Measurements from ENCODE around the gene TINAGL1. TPM values are rescaled to one million over a fixed set of nuclear protein-coding genes. Genes with fewer than 3 reads are reported as not detected.

TINAGL1 gene
- total RNA-seq, 1 experiment from 2014 or later, result 57.9 TPM

DNA sequence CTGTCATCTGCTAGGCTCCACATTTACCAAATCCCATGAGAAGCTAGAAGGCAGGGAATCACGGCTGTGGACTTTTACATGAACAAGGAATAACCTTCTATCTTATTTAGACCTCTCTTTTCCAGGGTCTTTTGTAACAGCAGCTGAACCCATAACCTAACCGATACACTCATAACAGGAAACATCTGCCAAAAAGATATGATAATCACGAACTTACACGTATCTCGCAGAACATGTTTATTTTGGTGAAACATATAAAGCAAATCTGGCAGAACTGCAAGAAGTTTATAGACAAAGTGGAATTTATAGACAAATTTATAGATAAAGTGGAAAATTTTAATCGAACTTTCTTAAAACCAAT lies 20.4 kb downstream of the TINAGL1 start:
- Histone ChIP-seq H3K4me2 (ENCODE audit: low read length) (no peak overlapping the region), H3K27ac (ENCODE audit: low read depth, low read length) (no peak overlapping the region), H3K79me2 (ENCODE audit: insufficient read depth, low read length) (no peaks in the 10 kb centered on the region), H4K20me1 (ENCODE audit: insufficient read depth) (no peaks in the 10 kb centered on the region), H3K36me3 (ENCODE audit: control insufficient read depth in 1 of 2, insufficient read depth in 2 of 2, low read length in 2 of 2) (no peaks in the 10 kb centered on the region), H3K4me1 (ENCODE audit: control insufficient read depth in 1 of 2, insufficient read depth in 2 of 2, low read length in 2 of 2) (peaks cover 11 to 15% of the 10 kb centered on the region in 2 experiments), H3K9ac (ENCODE audit: low read length) (no peak overlapping the region), H2AFZ (ENCODE audit: low read depth, low read length, poor library complexity, severe bottlenecking) (no peak overlapping the region), H3K4me3 (replicated peaks in 1 of 2; ENCODE audit: low read depth in 1 of 2, low read length in 2 of 2) (no peak overlapping the region), H3K27me3 (ENCODE audit: insufficient read depth, low read length) (no peaks in the 10 kb centered on the region), H3K9me2 (ENCODE audit: insufficient read depth) (no peaks in the 10 kb centered on the region), H3K9me3 (ENCODE audit: control insufficient read depth in 1 of 2, insufficient read depth in 1 of 2, low read depth in 1 of 2, low read length in 2 of 2) (no peaks in the 10 kb centered on the region)
- intact Hi-C loops (cut with micrococcal nuclease), result no loop called here
- DNase-seq (ENCODE audit: low read depth, low spot score) (no peak), ATAC-seq (no peak)
- ChIA-PET CTCF (interaction anchor here (1.2 to 1.4 kb wide), 2 partner anchors 9 to 48 kb away, joined by 3 to 4 read pairs; no protein-coding TSS in a partner anchor), POLR2A (no interaction called here), RAD21 (ENCODE audit: low non-redundant PET in 1 of 2, low total read pairs in 2 of 2, uncharacterized antibody in 2 of 2, unreplicated experiment in 2 of 2) (no interaction called here)
- TF ChIP-seq TCF7L2 (IDR thresholded peaks at IDR 0.05; ENCODE audit: borderline replicate concordance, extremely low read depth, insufficient read depth, insufficient read length) (no peak), ZFX (IDR thresholded peaks at IDR 0.05) (no peak), ELF1 (IDR thresholded peaks at IDR 0.05; ENCODE audit: borderline replicate concordance, low read depth) (no peak), EZH2phosphoT487 (IDR thresholded peaks at IDR 0.05; ENCODE audit: borderline replicate concordance) (no peak), RAD21 (IDR thresholded peaks at IDR 0.05; ENCODE audit: low read depth) (no peak), SP1 (IDR thresholded peaks at IDR 0.05; ENCODE audit: low read depth) (no peak), CBX3 (IDR thresholded peaks at IDR 0.05; ENCODE audit: low read depth) (no peak), EZH2 (IDR thresholded peaks at IDR 0.05) (no peak), CEBPB (IDR thresholded peaks at IDR 0.05; ENCODE audit: low read depth) (no peak), EGR1 (IDR thresholded peaks at IDR 0.05; ENCODE audit: low read depth) (no peak), POLR2AphosphoS5 (IDR thresholded peaks at IDR 0.05; ENCODE audit: low read depth, low read length) (no peak), ZNF274 (IDR thresholded peaks at IDR 0.05; ENCODE audit: low read depth, low read length) (no peak)
- TF ChIP-seq, protein P1, sequence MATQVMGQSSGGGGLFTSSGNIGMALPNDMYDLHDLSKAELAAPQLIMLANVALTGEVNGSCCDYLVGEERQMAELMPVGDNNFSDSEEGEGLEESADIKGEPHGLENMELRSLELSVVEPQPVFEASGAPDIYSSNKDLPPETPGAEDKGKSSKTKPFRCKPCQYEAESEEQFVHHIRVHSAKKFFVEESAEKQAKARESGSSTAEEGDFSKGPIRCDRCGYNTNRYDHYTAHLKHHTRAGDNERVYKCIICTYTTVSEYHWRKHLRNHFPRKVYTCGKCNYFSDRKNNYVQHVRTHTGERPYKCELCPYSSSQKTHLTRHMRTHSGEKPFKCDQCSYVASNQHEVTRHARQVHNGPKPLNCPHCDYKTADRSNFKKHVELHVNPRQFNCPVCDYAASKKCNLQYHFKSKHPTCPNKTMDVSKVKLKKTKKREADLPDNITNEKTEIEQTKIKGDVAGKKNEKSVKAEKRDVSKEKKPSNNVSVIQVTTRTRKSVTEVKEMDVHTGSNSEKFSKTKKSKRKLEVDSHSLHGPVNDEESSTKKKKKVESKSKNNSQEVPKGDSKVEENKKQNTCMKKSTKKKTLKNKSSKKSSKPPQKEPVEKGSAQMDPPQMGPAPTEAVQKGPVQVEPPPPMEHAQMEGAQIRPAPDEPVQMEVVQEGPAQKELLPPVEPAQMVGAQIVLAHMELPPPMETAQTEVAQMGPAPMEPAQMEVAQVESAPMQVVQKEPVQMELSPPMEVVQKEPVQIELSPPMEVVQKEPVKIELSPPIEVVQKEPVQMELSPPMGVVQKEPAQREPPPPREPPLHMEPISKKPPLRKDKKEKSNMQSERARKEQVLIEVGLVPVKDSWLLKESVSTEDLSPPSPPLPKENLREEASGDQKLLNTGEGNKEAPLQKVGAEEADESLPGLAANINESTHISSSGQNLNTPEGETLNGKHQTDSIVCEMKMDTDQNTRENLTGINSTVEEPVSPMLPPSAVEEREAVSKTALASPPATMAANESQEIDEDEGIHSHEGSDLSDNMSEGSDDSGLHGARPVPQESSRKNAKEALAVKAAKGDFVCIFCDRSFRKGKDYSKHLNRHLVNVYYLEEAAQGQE (IDR thresholded peaks at IDR 0.05; ENCODE audit: low read depth), result no peak
- TF ChIP-seq, protein P2, sequence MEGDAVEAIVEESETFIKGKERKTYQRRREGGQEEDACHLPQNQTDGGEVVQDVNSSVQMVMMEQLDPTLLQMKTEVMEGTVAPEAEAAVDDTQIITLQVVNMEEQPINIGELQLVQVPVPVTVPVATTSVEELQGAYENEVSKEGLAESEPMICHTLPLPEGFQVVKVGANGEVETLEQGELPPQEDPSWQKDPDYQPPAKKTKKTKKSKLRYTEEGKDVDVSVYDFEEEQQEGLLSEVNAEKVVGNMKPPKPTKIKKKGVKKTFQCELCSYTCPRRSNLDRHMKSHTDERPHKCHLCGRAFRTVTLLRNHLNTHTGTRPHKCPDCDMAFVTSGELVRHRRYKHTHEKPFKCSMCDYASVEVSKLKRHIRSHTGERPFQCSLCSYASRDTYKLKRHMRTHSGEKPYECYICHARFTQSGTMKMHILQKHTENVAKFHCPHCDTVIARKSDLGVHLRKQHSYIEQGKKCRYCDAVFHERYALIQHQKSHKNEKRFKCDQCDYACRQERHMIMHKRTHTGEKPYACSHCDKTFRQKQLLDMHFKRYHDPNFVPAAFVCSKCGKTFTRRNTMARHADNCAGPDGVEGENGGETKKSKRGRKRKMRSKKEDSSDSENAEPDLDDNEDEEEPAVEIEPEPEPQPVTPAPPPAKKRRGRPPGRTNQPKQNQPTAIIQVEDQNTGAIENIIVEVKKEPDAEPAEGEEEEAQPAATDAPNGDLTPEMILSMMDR (IDR thresholded peaks at IDR 0.05 in 2 of 3, conservative IDR thresholded peaks at IDR 0.05 in 1 of 3; ENCODE audit: borderline replicate concordance in 1 of 3, insufficient read depth in 1 of 3, low read depth in 2 of 3, low read length in 2 of 3), result no peak
- TF ChIP-seq, protein P3, sequence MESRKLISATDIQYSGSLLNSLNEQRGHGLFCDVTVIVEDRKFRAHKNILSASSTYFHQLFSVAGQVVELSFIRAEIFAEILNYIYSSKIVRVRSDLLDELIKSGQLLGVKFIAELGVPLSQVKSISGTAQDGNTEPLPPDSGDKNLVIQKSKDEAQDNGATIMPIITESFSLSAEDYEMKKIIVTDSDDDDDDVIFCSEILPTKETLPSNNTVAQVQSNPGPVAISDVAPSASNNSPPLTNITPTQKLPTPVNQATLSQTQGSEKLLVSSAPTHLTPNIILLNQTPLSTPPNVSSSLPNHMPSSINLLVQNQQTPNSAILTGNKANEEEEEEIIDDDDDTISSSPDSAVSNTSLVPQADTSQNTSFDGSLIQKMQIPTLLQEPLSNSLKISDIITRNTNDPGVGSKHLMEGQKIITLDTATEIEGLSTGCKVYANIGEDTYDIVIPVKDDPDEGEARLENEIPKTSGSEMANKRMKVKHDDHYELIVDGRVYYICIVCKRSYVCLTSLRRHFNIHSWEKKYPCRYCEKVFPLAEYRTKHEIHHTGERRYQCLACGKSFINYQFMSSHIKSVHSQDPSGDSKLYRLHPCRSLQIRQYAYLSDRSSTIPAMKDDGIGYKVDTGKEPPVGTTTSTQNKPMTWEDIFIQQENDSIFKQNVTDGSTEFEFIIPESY (IDR thresholded peaks at IDR 0.05; ENCODE audit: extremely low read depth, insufficient replicate concordance, low read length), result no peak
- TF ChIP-seq, protein P4, sequence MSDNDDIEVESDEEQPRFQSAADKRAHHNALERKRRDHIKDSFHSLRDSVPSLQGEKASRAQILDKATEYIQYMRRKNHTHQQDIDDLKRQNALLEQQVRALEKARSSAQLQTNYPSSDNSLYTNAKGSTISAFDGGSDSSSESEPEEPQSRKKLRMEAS (IDR thresholded peaks at IDR 0.05), result no peak
- TF ChIP-seq, protein P5, sequence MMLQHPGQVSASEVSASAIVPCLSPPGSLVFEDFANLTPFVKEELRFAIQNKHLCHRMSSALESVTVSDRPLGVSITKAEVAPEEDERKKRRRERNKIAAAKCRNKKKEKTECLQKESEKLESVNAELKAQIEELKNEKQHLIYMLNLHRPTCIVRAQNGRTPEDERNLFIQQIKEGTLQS (IDR thresholded peaks at IDR 0.05), result no peak
- BruUV-seq (replicated peaks), result no TSS peak
